Fibroblast of mammary gland (primary cell): Measurements from ENCODE around the gene WNT2B.

Experiments used
- DNase-seq: peaks from one replicate; pipeline ENCODE4 v3.0.0-alpha.2; 2010; ENCODE audit warnings: low read depth
- H3K4me3 ChIP-seq: 2 replicates; pipeline ENCODE4 v1.5.1; 2011; ENCODE audit warnings: low read depth, mild to moderate bottlenecking, low read length, moderate library complexity; ENCODE audit not compliant: control insufficient read depth
- TF ChIP-seq, protein P1 (sequence below): conservative IDR thresholded peaks from 2 replicates; pipeline ENCODE4 v1.5.1; 2011; ENCODE audit warnings: low read depth, low read length, inconsistent platforms; ENCODE audit not compliant: control insufficient read depth, insufficient read depth

Gene WNT2B

DNA sequence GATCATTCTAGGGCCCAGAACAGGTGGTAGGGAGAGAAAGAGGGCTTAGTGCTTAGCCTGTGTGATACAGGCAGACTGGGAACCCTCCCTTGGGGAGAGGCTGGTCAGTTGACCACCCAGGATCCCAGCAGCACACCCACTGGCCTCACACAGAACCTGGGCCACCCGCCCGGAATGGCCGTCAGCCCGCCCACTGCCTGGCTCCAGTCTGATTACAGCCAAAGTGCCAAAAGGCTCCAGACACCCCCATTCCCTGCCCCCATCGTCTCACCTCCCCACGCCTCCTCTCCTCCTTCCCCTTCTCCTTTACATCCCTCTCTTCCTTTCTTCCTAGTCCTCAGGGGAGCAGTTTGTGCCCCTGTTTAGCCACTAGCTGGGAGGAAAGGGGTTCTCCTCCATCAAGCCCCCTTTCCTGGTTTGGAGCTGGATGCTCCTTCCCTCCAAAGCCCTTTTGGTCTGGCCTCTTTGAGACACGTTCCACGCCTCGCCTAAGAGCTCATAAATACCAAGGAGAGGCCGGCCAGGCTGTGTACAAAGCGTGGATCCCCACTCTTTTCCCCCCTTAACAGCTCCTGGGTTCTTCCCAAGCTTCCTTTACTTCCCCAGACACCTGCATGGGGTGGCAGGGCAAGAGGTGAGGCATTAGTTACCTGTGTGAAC lies 4.6 kb upstream of the WNT2B start:
- TF ChIP-seq, protein P1, sequence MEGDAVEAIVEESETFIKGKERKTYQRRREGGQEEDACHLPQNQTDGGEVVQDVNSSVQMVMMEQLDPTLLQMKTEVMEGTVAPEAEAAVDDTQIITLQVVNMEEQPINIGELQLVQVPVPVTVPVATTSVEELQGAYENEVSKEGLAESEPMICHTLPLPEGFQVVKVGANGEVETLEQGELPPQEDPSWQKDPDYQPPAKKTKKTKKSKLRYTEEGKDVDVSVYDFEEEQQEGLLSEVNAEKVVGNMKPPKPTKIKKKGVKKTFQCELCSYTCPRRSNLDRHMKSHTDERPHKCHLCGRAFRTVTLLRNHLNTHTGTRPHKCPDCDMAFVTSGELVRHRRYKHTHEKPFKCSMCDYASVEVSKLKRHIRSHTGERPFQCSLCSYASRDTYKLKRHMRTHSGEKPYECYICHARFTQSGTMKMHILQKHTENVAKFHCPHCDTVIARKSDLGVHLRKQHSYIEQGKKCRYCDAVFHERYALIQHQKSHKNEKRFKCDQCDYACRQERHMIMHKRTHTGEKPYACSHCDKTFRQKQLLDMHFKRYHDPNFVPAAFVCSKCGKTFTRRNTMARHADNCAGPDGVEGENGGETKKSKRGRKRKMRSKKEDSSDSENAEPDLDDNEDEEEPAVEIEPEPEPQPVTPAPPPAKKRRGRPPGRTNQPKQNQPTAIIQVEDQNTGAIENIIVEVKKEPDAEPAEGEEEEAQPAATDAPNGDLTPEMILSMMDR: no peak
- no peak for DNase-seq
- no peak overlapping the region for H3K4me3 ChIP-seq

DNA sequence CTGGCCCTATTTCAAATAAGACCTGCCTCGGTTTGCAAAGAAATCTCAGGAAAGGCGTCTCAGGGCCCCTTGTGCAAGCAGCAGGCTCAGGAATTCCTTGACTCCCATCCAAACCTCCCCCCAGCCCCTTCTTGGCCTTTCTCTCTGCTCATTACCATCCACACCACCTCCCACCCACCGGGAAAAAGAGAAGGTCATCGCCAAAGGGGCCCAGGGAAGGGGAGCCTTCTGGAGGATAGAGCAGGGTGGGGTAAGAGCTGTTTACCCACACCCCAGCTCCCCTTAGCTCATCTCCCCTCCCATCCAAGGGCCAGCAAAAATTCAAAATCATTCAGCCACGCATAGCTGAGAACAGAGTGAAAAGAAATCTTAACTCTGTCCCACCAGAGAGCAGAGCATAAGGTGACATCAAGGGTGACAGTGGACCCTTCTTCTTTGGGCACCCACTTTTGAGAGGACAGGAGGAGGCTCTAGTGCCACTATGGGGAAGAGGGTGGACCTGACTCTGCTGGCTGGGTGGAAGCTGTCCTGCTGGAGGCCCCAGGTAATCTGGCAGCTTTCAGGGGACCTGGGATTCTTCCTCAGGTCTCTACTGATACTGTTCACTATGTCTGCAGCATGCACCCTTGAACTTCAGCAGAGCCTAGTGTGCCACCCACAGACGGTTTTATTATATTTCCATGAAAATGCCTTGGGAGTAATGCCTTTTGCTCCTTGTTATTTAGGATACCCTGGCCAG lies 3.9 kb upstream of the WNT2B start:
- TF ChIP-seq, protein P1: no peak
- DNase-seq: no peak
- H3K4me3 ChIP-seq: no peak overlapping the region

DNA sequence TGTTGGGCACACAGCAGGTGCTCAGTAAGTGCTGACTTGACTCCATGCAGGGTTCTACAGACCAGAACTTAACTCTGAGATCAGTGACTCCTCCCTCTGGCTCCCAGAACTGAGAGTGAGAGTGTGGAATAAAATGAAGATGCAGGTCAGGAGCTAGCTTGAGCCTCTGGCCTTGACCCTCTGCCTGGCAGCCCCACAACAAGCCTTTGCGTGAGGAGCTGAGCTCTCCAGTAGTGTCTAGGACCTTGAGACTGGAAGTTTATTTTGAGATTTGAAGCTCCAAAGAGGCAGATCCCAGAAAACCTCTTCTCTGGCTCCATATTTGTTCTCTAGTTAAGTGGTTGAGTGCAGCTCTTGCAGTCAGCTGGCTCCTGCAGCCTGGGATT lies 3.4 kb upstream of the WNT2B start:
- TF ChIP-seq, protein P1: no peak
- H3K4me3 ChIP-seq: no peak overlapping the region
- no peak for DNase-seq

DNA sequence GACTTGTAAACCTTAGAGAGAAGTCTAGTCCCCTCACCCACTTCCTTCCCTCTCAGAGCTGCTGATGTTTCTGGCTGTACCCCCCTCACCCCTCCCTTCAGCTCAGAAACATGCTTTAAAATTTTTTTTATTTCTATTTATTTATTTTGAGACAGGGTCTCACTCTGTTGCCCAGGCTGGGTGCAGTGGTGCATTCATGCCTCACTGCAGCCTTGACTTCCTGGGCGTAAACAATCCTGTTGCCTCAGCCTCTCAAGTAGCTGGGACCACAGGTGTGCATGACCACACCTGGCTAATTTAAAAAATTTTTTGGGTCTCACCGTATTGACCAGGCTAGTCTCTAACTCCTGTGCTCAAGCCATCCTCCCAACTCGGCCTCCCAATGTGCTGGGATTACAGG lies 2.9 kb upstream of the WNT2B start:
- TF ChIP-seq, protein P1: no peak
- no peak for DNase-seq

DNA sequence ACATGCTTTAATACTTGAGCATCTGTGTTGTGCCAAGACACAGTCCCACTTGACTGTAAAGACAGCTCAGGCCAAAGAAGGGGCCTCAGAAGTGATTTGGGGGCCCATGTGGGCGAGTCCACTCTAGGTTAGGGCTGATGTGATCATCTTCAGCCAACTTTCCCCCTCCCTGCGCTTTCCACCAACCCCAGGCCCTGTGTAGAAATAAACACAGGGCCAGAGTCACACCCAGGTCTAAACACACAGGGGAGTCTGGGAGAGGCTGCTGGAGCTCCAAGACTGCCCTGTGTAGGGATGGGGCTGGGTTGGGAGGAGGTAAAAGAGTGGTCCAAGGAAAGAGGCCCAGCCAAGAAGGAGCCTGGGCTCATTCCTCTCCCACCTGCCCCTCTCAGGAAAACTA lies 2.5 kb upstream of the WNT2B start:
- no peak for DNase-seq
- TF ChIP-seq, protein P1: no peak
- no peak overlapping the region for H3K4me3 ChIP-seq

More for the DNA sequence above, 2.9 kb upstream of the WNT2B start:
- H3K4me3 ChIP-seq: no peak overlapping the region

DNA sequence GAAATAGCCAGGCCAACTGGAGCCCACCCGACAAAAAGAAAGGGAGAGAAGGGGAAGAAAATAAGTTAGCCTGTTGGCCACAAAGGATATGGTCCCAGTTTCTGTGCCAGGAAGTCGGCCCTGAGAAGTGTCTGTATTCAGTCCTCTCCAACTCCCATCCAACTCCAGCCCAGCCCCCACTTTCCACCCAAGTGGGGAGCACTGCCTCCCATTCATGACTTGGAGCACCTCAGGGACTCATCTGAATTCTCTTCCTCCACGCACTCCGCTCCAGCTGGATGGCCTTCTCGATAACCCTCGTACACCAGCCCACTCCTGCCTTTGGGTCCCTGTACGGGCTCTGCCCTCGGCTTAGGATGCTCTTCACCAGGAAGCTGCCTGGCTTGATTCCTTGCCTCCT lies 2.0 kb upstream of the WNT2B start:
- TF ChIP-seq, protein P1: no peak
- no peak overlapping the region for H3K4me3 ChIP-seq
- DNase-seq: no peak
